Measurements from ENCODE around the gene SPG21. TPM values are rescaled to one million over a fixed set of nuclear protein-coding genes. Genes with fewer than 3 reads are reported as not detected.

SPG21 gene
- polyA plus RNA-seq (2013, experiment 1 of 2), result 63.1 TPM
- polyA plus RNA-seq (2013, experiment 2 of 2), result 75.1 TPM

DNA sequence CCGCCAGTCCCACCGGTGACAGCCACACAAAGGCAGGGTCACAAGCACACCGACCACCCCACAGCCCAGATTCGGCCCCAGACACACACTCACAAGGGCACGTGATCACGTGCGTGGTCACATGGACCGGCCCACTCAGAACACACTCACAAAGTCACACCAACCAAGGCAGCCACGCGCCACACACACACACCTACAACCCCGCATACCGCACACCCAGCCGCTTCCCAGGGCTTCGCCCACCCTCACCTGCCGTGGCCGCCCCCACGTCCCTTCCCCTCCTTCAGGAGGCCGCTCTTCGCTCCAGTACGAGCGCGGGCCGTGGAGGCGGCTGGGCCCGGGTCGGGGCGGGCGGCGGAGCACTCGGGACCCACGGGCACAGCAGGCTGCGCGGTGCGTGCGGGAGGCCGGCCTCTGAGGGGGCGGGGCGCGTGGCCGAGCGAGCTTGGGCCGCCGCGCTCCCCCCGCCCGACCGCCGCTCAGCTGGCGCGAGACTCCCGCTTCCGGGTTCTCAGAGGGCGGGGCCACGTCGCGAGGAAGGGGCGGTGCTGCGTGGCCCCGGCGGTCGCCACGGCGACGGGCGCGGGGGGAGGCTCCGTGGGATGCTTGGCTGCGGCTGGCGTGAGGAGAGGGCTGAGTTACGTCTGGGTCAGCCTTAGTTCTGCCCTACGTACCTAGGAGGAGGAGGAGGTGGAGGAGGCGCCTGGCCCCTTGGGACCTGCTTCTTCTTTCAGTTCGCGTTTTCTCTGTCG lies at the start of gene SPG21:
TSS of gene SPG21 (minus strand) at position 499 of the 752 bp plus-strand sequence. CDS start 6,345 bp downstream, outside the sequence.
- Histone ChIP-seq H3K9me3 (ENCODE audit: insufficient read depth, low read depth, low read length) (no peaks in the 10 kb centered on the region), H3K4me1 (ENCODE audit: insufficient read depth, low read length) (0 out of 2 replicates have a peak, but pooled peaks cover 4% of the 10 kb centered on the region), H3K27ac (ENCODE audit: low read depth, low read length) (peak within 1 kb of the TSS; percentile 64; the same call in 1 of the 2 replicates), H3K4me3 (ENCODE audit: low read length) (peak within 1 kb of the TSS; percentile 82), H3K9ac (ENCODE audit: low read depth, low read length) (peak within 1 kb of the TSS; percentile 85), H3K36me3 (ENCODE audit: insufficient read depth, low read length) (no peaks in the 10 kb centered on the region; the same call in 1 of the 2 replicates), H3K27me3 (ENCODE audit: insufficient read depth, low read length) (no peaks in the 10 kb centered on the region)
- whole genome bisulfite sequencing, result under 1% methylated on average over 75 of the region's 75 CpGs

GRCh38 chr15:65038836-65039235 lies 49.1 kb upstream of the SPG21 start:
- Histone ChIP-seq H3K4me1 (ENCODE audit: insufficient read depth, low read length) (no peaks in the 10 kb centered on the region), H3K27ac (ENCODE audit: low read depth, low read length) (no peak overlapping the region)
- WGBS, result 85% methylated on average over 5 of the region's 5 CpGs

GRCh38 chr15:65038428-65038827 lies 48.7 kb upstream of the SPG21 start:
- Histone ChIP-seq H3K4me1 (ENCODE audit: insufficient read depth, low read length) (peaks cover 2% of the 10 kb centered on the region; the same call in 1 of the 2 replicates), H3K27ac (ENCODE audit: low read depth, low read length) (no peak overlapping the region), H3K4me3 (ENCODE audit: low read length) (no peak overlapping the region), H3K36me3 (ENCODE audit: insufficient read depth, low read length) (no peaks in the 10 kb centered on the region), H3K9ac (ENCODE audit: low read depth, low read length) (no peak overlapping the region), H3K9me3 (ENCODE audit: insufficient read depth, low read depth, low read length) (no peaks in the 10 kb centered on the region), H3K27me3 (ENCODE audit: insufficient read depth, low read length) (no peaks in the 10 kb centered on the region)
- 94% methylated on average over 3 of the region's 3 CpGs for WGBS

More at GRCh38 chr15:65038836-65039235, 49.1 kb upstream of the SPG21 start:
- Histone ChIP-seq H3K27me3 (ENCODE audit: insufficient read depth, low read length) (no peaks in the 10 kb centered on the region), H3K9me3 (ENCODE audit: insufficient read depth, low read depth, low read length) (no peaks in the 10 kb centered on the region), H3K9ac (ENCODE audit: low read depth, low read length) (no peak overlapping the region), H3K4me3 (ENCODE audit: low read length) (no peak overlapping the region), H3K36me3 (ENCODE audit: insufficient read depth, low read length) (no peaks in the 10 kb centered on the region)

DNA sequence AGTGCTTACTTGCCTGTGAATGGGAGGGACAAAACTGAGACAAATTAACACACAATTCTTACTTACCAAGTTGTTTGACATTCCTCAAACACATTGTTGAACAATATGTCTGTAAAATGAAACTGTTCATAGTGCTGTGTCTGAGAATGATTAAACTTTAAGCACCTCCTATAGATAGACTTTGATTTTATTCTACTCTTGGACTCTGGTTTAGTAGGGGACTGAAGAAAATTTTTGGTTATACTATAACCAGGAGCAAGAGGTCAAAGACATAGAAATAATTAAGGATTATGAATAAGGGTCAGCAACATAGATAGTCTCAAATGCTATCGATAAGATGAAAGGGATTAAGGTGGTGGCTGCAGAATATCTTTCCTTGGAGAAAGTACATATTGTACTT lies 47.6 kb upstream of the SPG21 start:
- Histone ChIP-seq H3K9ac (ENCODE audit: low read depth, low read length) (no peak overlapping the region), H3K27ac (ENCODE audit: low read depth, low read length) (no peak overlapping the region), H3K36me3 (ENCODE audit: insufficient read depth, low read length) (no peaks in the 10 kb centered on the region), H3K27me3 (ENCODE audit: insufficient read depth, low read length) (no peaks in the 10 kb centered on the region), H3K4me1 (ENCODE audit: insufficient read depth, low read length) (peaks cover 5% of the 10 kb centered on the region; the same call in 1 of the 2 replicates), H3K9me3 (ENCODE audit: insufficient read depth, low read depth, low read length) (no peaks in the 10 kb centered on the region), H3K4me3 (ENCODE audit: low read length) (no peak overlapping the region)
- 95% methylated on average over 1 of the region's 1 CpG for WGBS

GRCh38 chr15:65034719-65035118 lies 45.0 kb upstream of the SPG21 start:
- no peaks in the 10 kb centered on the region for H3K36me3 ChIP-seq (ENCODE audit: insufficient read depth, low read length)
- no peak overlapping the region for H3K4me3 ChIP-seq (ENCODE audit: low read length)
- 94% methylated on average over 11 of the region's 11 CpGs for WGBS
- no peaks in the 10 kb centered on the region for H3K9me3 ChIP-seq (ENCODE audit: insufficient read depth, low read depth, low read length)
- H3K9ac ChIP-seq (ENCODE audit: low read depth, low read length), result no peak overlapping the region
- H3K27ac ChIP-seq (ENCODE audit: low read depth, low read length), result no peak overlapping the region
- H3K27me3 ChIP-seq (ENCODE audit: insufficient read depth, low read length), result no peaks in the 10 kb centered on the region
- H3K4me1 ChIP-seq (ENCODE audit: insufficient read depth, low read length), result peaks cover 5% of the 10 kb centered on the region; the same call in 1 of the 2 replicates

DNA sequence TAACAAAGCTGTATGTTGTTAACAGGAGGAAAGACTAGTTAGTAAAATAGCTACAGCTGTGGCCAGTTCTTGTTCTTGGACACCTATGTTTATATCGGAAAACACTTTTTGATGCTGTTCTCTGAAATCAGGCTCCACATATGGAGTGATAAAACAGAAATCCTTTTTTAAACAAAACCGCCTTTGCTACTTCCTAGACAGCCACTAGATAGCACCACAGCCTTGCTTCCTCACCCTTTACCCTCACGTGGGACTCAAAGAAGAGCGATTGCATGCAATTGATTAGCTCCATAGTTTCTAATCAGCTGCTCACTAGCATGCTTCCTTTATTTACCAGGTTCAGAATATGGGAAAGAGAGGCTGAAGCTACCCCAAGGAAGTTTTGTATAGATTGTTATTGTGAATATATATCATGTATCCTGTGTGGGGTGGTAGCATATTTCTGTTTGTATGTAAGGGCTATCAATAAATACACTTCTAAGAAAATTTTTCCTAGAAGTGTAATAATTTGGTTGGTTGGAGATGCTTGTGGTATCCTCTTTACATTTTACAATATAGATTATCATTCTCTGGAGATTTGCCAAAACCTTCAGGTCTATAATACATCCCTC lies 44.0 kb upstream of the SPG21 start:
- 50% methylated on average over 4 of the region's 4 CpGs for WGBS
- no peak overlapping the region for H3K4me3 ChIP-seq (ENCODE audit: low read length)

GRCh38 chr15:65032801-65033537 lies 43.3 kb upstream of the SPG21 start:
- Histone ChIP-seq H3K9me3 (ENCODE audit: insufficient read depth, low read depth, low read length) (no peaks in the 10 kb centered on the region), H3K27ac (ENCODE audit: low read depth, low read length) (no peak overlapping the region), H3K27me3 (ENCODE audit: insufficient read depth, low read length) (no peaks in the 10 kb centered on the region), H3K36me3 (ENCODE audit: insufficient read depth, low read length) (no peaks in the 10 kb centered on the region), H3K4me1 (ENCODE audit: insufficient read depth, low read length) (peaks cover 5% of the 10 kb centered on the region; the same call in 1 of the 2 replicates), H3K4me3 (ENCODE audit: low read length) (no peak overlapping the region), H3K9ac (ENCODE audit: low read depth, low read length) (no peak overlapping the region)
- 34% methylated on average over 12 of the region's 13 CpGs for WGBS

More for the DNA sequence above, 44.0 kb upstream of the SPG21 start:
- H3K9me3 ChIP-seq (ENCODE audit: insufficient read depth, low read depth, low read length), result no peaks in the 10 kb centered on the region
- H3K27me3 ChIP-seq (ENCODE audit: insufficient read depth, low read length), result no peaks in the 10 kb centered on the region
- no peaks in the 10 kb centered on the region for H3K36me3 ChIP-seq (ENCODE audit: insufficient read depth, low read length)
- H3K4me1 ChIP-seq (ENCODE audit: insufficient read depth, low read length), result peaks cover 5% of the 10 kb centered on the region; the same call in 1 of the 2 replicates
- no peak overlapping the region for H3K27ac ChIP-seq (ENCODE audit: low read depth, low read length)
- H3K9ac ChIP-seq (ENCODE audit: low read depth, low read length), result no peak overlapping the region

GRCh38 chr15:65029736-65030208 lies 40.1 kb upstream of the SPG21 start:
- 71% methylated on average over 11 of the region's 12 CpGs for WGBS
- H3K36me3 ChIP-seq (ENCODE audit: insufficient read depth, low read length), result peaks cover 19% of the 10 kb centered on the region
- H3K4me3 ChIP-seq (ENCODE audit: low read length), result peak overlapping the region; percentile 87
- no peaks in the 10 kb centered on the region for H3K27me3 ChIP-seq (ENCODE audit: insufficient read depth, low read length)
- no peak overlapping the region for H3K9ac ChIP-seq (ENCODE audit: low read depth, low read length)
- H3K4me1 ChIP-seq (ENCODE audit: insufficient read depth, low read length), result peaks cover 5% of the 10 kb centered on the region; the same call in 1 of the 2 replicates
- no peak overlapping the region for H3K27ac ChIP-seq (ENCODE audit: low read depth, low read length)
- H3K9me3 ChIP-seq (ENCODE audit: insufficient read depth, low read depth, low read length), result no peaks in the 10 kb centered on the region

DNA sequence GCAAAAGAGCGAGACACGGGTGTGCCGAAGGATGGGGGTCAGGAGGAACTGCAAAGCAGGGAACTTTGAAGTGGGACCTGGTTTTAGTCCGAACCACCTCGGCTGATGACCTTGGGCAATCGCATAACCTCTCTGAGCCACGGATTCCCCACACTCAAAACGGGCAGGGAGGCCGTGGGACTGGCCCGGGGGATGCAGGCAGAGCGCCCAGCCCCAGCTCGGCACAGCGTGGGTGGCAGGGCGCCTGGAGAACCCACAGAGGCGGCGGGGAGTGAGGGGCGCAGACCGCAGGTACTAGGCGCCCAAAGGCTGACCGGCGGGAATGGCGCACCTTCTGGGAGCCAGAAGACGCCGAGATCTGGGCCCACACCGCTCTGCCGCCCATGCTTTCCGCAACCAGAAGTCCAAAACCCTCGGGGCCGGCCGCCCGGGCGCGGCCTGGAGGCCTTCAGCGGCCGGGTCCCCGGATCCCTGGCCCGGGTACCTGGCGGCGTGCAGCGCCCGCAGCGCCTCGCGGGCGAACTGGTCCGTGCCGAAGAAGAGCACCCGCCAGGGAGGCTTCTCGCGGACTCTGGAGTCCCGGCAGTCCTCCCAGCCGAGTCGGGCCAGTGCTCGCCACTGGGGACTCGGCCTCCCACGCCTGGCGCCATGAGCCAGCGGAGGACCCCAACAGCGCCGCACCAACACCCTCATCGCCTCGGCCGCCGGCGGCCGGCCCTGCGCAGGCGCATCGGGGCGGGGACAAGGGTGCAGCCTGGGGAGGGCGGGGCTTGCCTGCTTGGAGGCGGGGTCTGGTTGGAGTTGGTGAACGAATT lies 39.4 kb upstream of the SPG21 start, which contains the start of gene MTFMT:
TSS of gene MTFMT (minus strand) at position 719 of the 815 bp plus-strand sequence. CDS start at position 693, 26 bp downstream.
- H3K9me3 ChIP-seq (ENCODE audit: insufficient read depth, low read depth, low read length), result no peaks in the 10 kb centered on the region
- H3K27me3 ChIP-seq (ENCODE audit: insufficient read depth, low read length), result no peaks in the 10 kb centered on the region
- peak within 1 kb of the TSS; percentile 87 for H3K4me3 ChIP-seq (ENCODE audit: low read length)
- H3K36me3 ChIP-seq (ENCODE audit: insufficient read depth, low read length), result peaks cover 25% of the 10 kb centered on the region
- under 1% methylated on average over 73 of the region's 73 CpGs for WGBS
- no peak within 1 kb of the TSS; the same call in 1 of the 2 replicates for H3K27ac ChIP-seq (ENCODE audit: low read depth, low read length)
- peak within 1 kb of the TSS; percentile 81 for H3K9ac ChIP-seq (ENCODE audit: low read depth, low read length)
- H3K4me1 ChIP-seq (ENCODE audit: insufficient read depth, low read length), result peaks cover 5% of the 10 kb centered on the region; the same call in 1 of the 2 replicates

GRCh38 chr15:65028338-65028737 lies 38.6 kb upstream of the SPG21 start:
- H3K4me3 ChIP-seq (ENCODE audit: low read length), result peak overlapping the region; percentile 87
- peak overlapping the region; percentile 81; the same call in 1 of the 2 replicates for H3K9ac ChIP-seq (ENCODE audit: low read depth, low read length)
- H3K36me3 ChIP-seq (ENCODE audit: insufficient read depth, low read length), result peaks cover 29% of the 10 kb centered on the region
- 79% methylated on average over 9 of the region's 10 CpGs for WGBS
- H3K9me3 ChIP-seq (ENCODE audit: insufficient read depth, low read depth, low read length), result no peaks in the 10 kb centered on the region
- H3K27me3 ChIP-seq (ENCODE audit: insufficient read depth, low read length), result no peaks in the 10 kb centered on the region
- peaks cover 2% of the 10 kb centered on the region; the same call in 1 of the 2 replicates for H3K4me1 ChIP-seq (ENCODE audit: insufficient read depth, low read length)
- H3K27ac ChIP-seq (ENCODE audit: low read depth, low read length), result no peak overlapping the region
